GM20000 (cell line): ENCODE data around the gene CCDC85C.

Experiments used
- DNase-seq: peaks from one replicate; pipeline ENCODE4 v3.0.0; 2012; ENCODE audit warnings: low spot score
- TF ChIP-seq, protein P1 (sequence below): IDR thresholded peaks from 2 replicates; pipeline ENCODE4 v1.5.1; 2012; ENCODE audit warnings: mild to moderate bottlenecking, control low read depth; ENCODE audit errors: extremely low read depth, missing control alignments

Gene CCDC85C

GRCh38 chr14:99636487-99636886, 32.5 kb upstream of the CCDC85C start:
- TF ChIP-seq, protein P1, sequence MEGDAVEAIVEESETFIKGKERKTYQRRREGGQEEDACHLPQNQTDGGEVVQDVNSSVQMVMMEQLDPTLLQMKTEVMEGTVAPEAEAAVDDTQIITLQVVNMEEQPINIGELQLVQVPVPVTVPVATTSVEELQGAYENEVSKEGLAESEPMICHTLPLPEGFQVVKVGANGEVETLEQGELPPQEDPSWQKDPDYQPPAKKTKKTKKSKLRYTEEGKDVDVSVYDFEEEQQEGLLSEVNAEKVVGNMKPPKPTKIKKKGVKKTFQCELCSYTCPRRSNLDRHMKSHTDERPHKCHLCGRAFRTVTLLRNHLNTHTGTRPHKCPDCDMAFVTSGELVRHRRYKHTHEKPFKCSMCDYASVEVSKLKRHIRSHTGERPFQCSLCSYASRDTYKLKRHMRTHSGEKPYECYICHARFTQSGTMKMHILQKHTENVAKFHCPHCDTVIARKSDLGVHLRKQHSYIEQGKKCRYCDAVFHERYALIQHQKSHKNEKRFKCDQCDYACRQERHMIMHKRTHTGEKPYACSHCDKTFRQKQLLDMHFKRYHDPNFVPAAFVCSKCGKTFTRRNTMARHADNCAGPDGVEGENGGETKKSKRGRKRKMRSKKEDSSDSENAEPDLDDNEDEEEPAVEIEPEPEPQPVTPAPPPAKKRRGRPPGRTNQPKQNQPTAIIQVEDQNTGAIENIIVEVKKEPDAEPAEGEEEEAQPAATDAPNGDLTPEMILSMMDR: no peak
- DNase-seq: no peak

DNA sequence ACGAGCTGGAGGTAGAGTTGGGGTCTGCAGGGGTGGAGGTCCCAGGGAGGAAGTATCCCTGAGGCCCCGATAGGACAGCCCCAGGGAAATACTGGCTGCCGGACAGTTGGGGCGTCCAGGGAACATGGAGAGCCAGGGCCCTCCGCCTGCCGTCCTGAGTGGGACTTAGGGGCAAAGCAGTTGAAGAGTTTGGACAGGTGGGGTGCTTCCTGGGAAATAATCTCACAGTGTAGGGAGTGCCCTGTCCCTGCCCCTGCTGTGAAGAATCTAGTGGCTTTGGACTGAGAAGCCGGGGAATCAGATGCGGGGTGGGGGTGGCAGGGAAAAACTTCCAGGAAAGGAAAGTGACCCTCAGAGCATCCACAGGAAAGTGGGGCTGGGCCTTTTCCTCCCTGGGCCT, 31.1 kb upstream of the CCDC85C start:
- TF ChIP-seq, protein P1: no peak
- no peak for DNase-seq

DNA sequence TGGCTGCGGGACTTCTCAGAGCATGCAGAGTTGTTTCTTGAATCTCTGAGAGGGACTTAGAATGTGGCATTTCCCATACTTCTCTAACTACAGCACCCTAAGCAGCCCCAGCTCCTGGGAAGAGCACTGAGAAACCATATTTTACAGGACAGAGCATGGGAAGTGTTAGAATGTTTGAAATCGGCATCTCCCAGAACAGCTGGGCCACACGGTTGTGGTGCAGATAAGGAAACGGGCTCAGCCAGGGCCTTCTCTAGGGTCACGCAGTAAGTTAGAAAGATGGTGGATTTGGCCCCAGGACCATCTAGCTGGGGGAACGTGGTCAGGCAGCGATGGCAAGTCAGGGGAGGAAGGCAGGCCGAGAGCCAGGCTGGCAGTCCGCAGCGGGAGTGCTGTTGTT, 30.4 kb upstream of the CCDC85C start:
- TF ChIP-seq, protein P1: no peak

GRCh38 chr14:99633918-99634317, 29.9 kb upstream of the CCDC85C start:
- no peak for DNase-seq
- TF ChIP-seq, protein P1: no peak

More for the DNA sequence above, 30.4 kb upstream of the CCDC85C start:
- no peak for DNase-seq

DNA sequence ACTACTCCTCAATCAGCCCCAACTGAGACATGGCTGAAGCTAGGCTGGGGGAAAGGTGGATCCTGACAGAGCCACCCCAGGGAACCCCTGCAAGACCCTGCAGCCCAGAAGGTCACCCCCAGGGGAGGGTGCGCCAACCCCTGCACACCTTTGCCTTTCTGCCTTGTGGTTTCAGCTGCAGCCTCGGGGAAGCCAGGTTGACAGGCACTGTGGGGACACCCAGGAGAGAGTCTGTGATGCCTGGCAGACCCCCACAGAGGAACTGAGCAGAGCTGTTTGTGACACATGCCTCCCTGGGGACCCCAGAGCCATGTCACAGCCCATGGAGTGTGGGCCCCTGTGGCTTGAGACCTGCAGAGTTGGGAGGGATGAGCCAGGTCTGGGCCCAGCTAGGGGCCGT, 29.1 kb upstream of the CCDC85C start:
- no peak for DNase-seq
- TF ChIP-seq, protein P1: no peak

- no peak for DNase-seq
- TF ChIP-seq, protein P1: no peak
These were observed 28.5 kb upstream of the CCDC85C start for GRCh38 chr14:99632410-99633035.

GRCh38 chr14:99630202-99630601, 26.2 kb upstream of the CCDC85C start:
- DNase-seq: no peak
- TF ChIP-seq, protein P1: no peak
